ENCODE results near the gene TBC1D16. TPM values are rescaled to one million over a fixed set of nuclear protein-coding genes. Genes with fewer than 3 reads are reported as not detected.
A peak's percentile ranks its signal among the peaks of the same experiment; 100 is the strongest.

The TBC1D16 gene
- total and polyA plus RNA-seq, 2 experiments from 2014 or later: 13.0 to 30.3 TPM

DNA sequence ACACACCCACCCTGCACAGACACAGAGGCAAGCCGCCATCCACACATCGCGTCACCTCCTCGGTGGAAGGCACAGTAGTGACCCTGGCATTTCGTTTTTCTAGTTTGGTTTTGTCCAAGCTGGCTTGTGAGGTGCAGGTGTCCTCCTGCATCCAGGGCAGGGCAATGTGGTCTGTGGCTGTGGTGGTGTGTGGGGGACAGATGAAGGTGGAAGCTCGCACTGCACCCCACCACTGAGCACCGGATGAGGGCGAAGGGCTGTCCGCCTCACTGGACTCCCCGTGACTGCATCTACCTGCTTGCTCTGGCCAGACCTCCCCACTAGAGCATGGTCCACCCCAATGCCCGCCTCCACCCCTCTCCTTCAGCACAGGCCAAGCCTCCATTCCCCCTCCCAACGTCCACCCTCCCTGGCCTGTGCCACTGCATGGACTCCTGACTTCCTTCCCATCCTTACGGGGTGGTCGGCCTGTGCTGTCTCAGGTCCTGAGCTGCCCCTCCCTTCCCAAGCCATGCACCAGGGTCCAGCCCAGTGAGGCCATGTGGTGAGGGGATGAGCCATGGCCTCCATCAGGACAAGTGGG lies 117.7 kb downstream of the TBC1D16 start:
- H3K4me1 ChIP-seq (ENCODE audit: low read depth): no peaks in the 10 kb centered on the region
- no peaks in the 10 kb centered on the region for H3K36me3 ChIP-seq
- H3K27me3 ChIP-seq: no peaks in the 10 kb centered on the region
- no peak overlapping the region for H3K4me3 ChIP-seq
- H3K27ac ChIP-seq: no peak overlapping the region
- DNase-seq (ENCODE audit: low read depth in 1 of 2, low spot score in 1 of 2): no peak
- no peak for TF ChIP-seq CTCF (IDR thresholded peaks at IDR 0.05; ENCODE audit: low read depth, low read length)
- H3K9me3 ChIP-seq (ENCODE audit: low read depth): no peaks in the 10 kb centered on the region

DNA sequence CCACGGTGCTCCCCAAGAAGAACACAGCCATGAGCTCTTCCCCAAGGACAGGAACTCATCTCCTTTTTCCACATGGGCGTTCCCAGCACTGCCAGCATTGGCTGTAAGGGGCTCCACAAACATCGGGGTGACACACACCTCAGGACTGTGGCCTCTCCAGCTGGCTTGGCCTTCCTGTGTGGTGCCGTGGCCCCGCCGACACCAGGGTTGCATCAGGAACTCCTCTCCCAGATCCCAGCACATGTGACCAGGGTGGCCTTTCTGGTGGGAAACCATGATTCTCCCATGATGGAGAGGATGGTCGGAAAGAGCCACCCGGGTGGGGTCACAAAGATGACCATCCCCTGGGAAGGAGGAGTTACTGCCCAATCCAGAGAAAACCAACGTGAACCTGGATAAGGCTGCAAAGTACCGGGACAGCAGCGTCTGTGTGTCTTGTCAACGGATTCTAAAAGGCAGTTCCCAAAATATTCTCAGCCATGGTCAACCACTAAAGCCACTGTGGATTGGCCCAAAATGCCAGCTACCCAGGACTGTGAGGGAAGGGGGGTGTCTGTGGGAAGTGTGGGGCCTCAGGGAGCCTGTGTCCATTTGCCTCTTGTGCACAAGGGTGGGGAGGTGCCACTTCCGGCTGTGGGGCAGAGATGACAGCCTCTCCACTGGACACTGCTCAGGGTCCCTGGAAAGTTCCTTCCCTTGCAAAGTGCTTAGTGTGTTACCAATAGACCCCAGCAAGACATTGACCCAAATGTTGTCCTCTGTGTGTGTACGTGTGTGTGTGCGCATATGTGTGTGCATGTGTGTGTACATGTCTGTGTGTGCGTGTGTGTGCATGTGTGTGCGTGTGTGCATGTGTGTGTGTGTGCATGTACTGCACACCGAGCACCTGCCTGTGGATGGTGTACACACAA lies 118.4 kb downstream of the TBC1D16 start:
- Histone ChIP-seq H3K27me3 (no peaks in the 10 kb centered on the region), H3K9me3 (ENCODE audit: low read depth) (no peaks in the 10 kb centered on the region), H3K4me1 (ENCODE audit: low read depth) (no peaks in the 10 kb centered on the region), H3K27ac (no peak overlapping the region), H3K4me3 (no peak overlapping the region), H3K36me3 (no peaks in the 10 kb centered on the region)
- no peak for DNase-seq (ENCODE audit: low read depth in 1 of 2, low spot score in 1 of 2)
- no peak for TF ChIP-seq CTCF (IDR thresholded peaks at IDR 0.05; ENCODE audit: low read depth, low read length)

GRCh38 chr17:79916506-79916905 lies 119.2 kb downstream of the TBC1D16 start:
- Histone ChIP-seq H3K9me3 (ENCODE audit: low read depth) (no peaks in the 10 kb centered on the region), H3K4me1 (ENCODE audit: low read depth) (no peaks in the 10 kb centered on the region), H3K27me3 (no peaks in the 10 kb centered on the region), H3K4me3 (no peak overlapping the region), H3K36me3 (no peaks in the 10 kb centered on the region), H3K27ac (no peak overlapping the region)
- no peak for TF ChIP-seq CTCF (IDR thresholded peaks at IDR 0.05; ENCODE audit: low read depth, low read length)
- DNase-seq (ENCODE audit: low read depth in 1 of 2, low spot score in 1 of 2): no peak

GRCh38 chr17:79915850-79916430 lies 119.7 kb downstream of the TBC1D16 start:
- peak; percentile 34 to 50 for DNase-seq (ENCODE audit: low read depth in 1 of 2, low spot score in 1 of 2)
- peak; percentile 37 for TF ChIP-seq CTCF (IDR thresholded peaks at IDR 0.05; ENCODE audit: low read depth, low read length)
- Histone ChIP-seq H3K4me3 (no peak overlapping the region), H3K4me1 (ENCODE audit: low read depth) (no peaks in the 10 kb centered on the region), H3K36me3 (no peaks in the 10 kb centered on the region), H3K9me3 (ENCODE audit: low read depth) (no peaks in the 10 kb centered on the region), H3K27ac (no peak overlapping the region), H3K27me3 (no peaks in the 10 kb centered on the region)

- Histone ChIP-seq H3K27ac (no peak overlapping the region), H3K4me3 (no peak overlapping the region), H3K9me3 (ENCODE audit: low read depth) (no peaks in the 10 kb centered on the region), H3K4me1 (ENCODE audit: low read depth) (no peaks in the 10 kb centered on the region), H3K27me3 (no peaks in the 10 kb centered on the region), H3K36me3 (no peaks in the 10 kb centered on the region)
- DNase-seq (ENCODE audit: low read depth in 1 of 2, low spot score in 1 of 2): no peak
- no peak for TF ChIP-seq CTCF (IDR thresholded peaks at IDR 0.05; ENCODE audit: low read depth, low read length)
Observed at GRCh38 chr17:79914813-79915740, 120.6 kb downstream of the TBC1D16 start.

Data from cardiac muscle cell (in vitro differentiated cells and primary cell).